GM19468 (cell line): ENCODE data around the gene ZNF626.
"Not testable (repeated sequence)": the region's sequence is repeated elsewhere in the genome, so short reads cannot be mapped to it uniquely, and the experiment has no call there.

Experiments used
- ATAC-seq: cut with Tn5 transposase; IDR thresholded peaks from one replicate; pipeline ENCODE4 v1.9.1; 2021; ENCODE audit warnings: mild to moderate bottlenecking, moderate library complexity, moderate number of reproducible peaks; ENCODE audit not compliant: unreplicated experiment; ENCODE audit errors: extremely low read depth

ZNF626 gene

DNA sequence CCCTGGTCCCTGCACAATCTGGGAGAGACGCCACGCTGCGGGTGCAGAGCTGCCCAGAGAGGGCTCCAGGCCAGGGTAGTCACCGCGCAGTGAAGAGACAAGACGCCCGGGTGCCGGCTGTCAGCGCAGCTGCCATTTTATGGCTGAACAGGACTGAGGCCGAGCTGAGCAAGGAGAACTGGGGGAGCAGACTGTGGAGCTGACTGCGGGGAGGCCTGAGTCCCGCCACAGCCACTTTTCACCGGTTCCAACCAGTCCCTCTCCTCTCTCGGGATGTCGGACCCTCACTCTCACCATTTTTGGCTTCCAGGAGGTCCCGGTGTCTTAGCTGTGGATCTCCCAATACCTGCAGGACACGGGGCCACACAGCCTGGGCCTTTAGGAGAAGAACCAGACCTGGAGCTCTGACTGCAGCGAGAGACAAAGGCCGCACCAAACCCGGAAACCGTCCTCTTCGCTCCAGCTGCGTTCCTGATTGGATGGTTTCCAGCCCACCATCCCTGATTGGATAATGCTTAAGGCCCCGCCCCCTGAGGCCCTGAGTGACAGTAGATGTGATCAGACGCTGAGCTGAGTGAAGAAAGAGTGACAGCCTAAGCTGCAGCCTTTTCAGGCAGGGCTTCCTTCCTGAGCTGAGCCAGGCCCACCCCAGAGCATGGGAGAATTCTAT, at the start of gene ZNF626:
TSS of gene ZNF626 (minus strand) at position 422 of the 670 bp plus-strand sequence. CDS start at position 297, 125 bp downstream.
- peak; percentile 76 for ATAC-seq

DNA sequence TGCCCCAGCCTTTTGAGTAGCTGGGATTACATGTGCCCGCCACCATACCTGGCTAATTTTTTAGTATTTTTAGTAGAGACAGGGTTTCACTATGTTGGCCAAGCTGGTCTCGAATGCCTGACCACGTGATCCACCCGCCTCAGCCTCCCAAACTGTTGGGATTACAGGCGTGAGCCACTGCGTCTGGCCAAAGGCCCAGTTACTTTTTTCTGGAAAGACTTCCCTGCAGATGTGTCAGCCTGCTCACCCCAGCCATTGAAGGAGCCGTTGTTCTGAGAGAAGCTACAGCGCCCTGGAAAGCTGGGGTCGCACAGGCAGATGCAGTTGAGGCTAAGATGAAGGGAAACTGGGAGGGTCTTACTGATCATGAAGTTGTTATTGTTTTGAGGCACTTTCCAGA, 7.9 kb upstream of the ZNF626 start:
- no peak for ATAC-seq

DNA sequence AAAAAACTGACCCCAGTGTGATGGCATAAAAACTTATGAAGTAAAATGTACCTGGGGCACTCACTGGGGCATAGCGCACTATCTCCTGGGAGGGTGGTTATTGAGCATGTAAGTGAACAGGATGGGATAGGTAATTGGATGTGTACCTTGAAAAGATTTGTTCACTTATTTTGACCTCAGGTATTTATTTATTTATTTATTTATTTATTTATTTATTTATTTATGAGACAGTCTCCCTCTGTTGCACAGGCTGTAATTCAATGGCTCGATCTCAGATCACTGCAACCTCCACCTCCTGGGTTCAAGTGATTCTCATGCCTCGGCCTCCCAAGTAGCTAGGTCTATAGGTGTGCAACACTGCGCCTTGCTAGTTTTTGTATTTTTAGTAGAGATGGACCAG, 5.9 kb upstream of the ZNF626 start:
- ATAC-seq, result no peak

DNA sequence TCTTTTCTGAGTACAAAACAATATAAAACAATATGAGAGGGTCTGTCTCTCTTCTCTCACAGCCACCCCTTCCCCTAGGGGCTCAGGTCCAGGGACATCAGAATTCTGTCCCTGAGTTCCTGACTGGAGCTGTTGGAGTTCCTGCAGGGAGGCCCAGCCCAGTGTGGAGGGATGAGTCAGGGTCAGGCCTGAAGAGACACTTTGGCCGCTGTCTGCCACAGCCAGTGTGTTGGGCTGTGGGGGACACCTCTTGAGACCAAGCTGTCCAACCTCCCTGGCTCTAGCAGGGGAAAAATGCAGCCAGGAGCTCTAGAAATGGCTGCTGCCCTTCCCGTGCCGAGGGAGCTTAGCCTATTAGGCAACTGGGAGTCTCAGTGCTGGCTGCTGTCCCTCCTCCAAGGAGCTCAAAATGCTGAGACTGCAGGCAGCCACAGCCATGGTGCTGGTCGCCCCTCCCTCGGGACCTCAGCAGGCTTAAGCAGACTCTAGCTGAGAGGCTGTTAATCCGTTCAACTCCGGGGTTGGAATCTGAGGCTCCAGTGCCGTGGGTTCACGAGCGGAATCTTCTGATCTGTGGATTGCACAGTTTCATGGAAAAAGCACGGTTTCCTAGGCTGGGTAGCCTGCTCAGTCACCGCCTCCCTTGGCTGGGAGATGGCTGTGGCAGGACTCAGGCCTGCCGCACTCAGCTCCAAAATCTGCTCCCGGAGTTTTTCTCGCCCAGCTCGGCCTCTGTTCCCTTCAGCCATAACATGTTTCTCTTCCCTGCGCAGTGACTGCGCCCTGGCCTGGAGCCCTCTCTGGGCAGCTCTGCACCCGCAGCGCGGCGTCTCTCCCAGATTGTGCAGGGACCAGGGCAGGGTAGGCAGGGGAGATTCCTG, 3.8 kb upstream of the ZNF626 start:
- ATAC-seq, result no peak

DNA sequence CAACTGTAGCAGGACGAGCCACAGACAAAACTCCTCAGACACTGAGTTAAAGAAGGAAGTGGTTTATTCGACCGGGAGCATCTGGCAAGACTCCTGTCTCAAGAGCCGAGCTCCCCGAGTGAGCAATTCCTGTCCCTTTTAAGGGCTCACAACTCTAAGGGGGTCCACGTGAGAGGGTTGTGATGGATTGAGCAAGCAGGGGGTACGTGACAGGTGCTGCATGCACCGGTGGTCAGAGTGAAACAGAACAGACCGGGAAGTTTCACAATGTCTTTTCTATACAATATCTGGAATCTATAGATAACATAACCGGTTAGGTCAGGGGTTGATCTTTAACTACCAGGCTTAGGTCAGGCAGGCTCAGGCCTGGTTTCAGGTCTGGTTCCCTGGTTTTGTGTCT, 3.1 kb upstream of the ZNF626 start:
- ATAC-seq, result not testable (repeated sequence)

DNA sequence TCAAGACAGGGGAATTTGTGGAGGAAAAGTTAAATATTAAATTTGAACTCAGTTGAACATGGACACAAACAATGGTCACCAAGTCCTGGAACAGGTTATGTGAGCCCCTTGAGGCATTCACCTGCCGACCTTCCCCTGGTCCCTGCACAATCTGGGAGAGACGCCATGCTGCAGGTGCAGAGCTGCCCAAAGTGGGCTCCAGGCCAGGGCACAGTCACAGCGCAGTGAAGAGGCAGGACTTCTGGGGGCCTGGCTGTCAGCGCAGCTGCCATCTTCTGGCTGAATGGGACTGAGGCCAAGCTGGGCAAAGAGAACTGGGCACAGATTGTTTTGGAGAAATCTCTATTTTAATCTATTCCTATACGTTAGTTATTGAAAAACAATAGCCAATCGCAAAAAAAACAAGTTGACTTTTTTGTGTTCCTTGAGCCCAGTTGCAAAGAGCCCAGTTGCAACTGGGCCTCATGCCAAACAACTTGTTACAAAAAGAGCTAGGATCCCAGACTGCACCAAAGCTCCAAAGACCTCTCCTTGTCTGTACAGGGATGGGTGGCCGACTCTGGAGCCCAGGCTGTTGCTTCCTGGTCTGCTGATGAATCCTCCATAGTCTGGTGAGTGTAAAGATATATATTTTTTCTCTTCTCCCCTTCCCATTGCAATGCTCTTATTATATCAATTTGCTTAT, 1.2 kb upstream of the ZNF626 start:
- ATAC-seq, result no peak

DNA sequence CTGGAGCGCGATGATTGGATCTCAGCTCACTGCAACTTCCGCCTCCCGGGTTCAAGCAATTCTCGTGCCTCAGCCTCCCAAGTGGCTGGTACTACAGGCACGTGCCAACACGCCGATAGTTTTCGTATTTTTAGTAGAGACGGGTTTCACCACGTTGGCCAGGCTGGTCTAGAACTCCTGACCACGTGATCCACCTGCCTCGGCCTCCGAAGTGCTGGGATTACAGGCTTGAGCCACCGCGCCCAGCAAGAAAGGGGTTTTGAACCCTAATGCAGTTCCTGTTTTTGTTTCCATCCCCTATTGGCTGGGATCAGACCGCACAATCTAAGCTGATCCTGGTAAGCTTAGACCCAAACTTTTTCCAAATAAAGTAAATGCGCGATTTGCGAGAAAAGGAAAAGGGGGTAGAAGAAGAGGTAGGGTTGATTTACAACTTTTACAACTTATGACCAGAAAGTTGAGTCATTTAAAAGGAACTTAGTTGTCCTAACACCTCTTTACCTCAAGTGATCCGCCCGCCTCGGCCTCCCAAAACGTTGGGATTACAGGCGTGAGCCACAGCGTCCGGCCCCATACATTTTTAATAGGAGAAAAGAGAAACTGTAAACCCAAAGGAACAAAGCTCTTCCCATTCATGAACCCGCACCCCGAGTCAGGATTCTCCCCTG, 764 bp downstream of the ZNF626 start:
- ATAC-seq, result no peak

DNA sequence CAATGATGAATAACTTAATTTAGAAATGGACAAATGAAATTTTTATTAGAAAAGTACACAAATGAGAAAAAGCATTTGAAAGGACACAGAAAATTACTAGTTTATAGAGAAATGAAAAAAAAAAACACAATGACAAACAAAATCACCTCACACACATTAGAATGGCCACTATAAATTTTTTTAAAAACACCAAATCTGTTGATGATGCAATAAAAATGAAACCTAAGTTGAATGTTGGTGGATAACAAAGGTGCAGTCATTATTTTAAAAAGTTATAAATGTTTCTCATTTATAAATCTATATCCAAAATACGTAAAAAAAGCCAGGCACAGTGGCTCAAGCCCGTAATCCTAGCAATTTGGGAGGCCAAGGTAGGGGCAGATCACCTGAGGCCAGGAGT, 20.8 kb downstream of the ZNF626 start:
- ATAC-seq, result no peak

DNA sequence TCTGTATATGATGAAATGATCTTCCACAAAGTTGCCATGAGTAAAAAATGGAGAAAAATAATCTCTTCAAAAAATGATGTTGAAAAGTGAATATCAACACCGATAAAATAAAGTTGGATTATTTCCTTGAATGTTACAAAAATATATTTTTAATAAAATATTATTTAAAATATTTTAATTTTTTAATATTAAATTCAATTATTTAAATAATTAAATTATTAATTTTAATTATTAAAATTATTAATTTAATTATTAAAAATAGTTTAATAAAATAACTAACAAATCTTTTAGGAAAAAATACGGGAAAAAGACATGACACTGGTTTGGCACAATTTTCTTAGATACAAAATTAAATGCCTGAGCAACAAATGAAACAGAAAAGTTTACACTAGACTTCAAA, 21.3 kb downstream of the ZNF626 start:
- ATAC-seq, result no peak

DNA sequence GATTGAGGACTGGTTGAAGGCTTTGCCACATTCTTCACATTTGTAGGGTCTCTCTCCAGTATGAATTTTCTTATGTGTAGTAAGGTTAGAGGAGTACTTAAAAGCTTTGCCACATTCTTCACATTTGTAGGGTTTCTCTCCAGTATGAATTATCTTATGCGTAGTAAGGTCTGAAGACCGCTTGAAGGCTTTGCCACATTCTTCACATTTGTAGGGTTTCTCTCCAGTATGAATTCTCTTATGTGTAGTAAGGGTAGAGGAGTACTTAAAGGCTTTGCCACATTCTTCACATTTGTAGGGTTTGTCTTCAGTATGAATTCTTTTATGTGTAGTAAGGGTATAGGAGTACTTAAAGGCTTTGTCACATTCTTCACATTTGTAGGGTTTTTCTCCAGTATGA, 36.8 kb downstream of the ZNF626 start:
- not testable (repeated sequence) for ATAC-seq

DNA sequence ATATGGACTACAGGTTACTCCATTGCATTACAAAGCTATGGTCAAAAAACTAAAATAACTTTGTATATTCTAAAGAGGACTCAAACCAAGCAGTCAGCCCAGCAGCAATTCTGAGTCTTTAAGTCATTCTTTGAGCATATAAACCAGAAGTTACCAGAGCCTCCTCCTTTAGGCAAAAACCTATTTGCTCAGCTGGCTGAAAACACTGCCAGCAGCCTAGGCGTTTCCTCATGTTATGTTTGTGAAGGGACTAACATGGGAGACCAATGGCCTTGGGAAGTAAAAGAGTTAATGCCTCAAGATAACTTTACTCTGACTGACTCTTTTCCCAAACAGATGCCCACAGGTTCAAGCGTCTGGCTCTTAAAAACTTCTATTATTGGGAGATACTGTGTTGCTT, 45.3 kb downstream of the ZNF626 start:
- ATAC-seq, result no peak

DNA sequence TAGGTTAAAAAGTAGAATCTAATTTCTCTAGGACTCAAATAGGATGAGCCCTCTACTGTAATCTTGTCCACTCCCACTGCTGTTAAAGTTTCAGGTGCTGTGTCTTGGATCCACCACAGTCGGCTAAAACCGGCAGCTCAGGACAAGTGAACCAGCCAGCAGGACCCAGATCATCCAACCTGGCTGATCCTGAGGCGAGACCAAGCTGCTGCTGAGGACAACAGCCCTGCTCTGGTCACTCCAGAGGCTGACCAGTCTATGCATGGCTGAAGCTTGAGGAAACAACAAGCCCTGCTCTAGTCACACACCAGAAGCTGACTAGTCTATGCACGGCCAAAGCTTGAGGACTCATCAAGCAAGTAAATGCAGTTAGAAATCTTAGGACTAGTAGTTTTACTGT, 46.4 kb downstream of the ZNF626 start:
- ATAC-seq, result not testable (repeated sequence)

DNA sequence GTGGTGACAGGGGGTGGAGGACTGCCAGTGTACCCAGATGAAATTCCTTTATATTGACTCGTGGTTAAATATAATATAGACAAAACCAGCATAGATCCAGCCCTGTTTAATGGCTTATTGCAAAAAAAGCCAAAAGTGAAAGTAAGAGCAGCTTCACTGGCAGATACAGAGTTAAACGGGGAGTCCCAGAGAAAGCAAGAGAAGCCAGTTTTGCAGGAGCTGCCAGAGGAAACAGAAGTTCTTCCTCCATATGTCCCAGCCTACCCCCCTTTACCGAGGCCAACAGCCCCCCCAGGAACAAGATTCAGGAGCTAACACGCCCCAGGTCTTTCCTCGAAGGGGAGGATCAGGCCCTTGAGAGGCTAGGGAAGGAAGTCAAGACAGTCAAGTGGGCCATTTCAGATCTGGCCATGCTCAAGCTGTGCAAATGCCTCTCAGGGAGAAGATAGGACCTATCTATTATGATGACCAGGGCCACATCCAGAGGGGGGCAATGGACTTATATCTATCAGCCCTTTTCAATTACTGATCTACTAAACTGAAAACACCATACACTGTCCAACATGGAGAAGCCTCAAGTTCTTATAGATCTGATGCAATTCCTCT, 48.6 kb downstream of the ZNF626 start:
- no peak for ATAC-seq

DNA sequence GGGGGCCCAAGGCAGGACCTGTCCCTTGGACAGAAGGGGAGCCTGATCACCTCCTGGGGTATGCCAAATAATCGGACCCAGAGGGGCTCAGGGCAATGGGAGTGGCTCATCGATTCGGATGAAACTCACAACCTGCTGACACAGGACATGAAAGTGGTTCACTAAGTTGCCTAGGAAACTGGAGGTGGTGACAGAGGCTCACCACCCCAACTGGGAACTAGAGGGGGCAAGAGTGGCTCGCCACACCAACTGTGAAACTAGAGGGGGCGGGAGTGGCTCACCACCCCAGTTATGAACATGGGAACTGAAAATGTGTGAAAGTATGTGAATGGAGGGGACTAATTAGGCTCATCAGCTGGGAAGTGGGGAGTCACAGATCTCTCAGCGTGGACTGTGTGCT, 49.5 kb downstream of the ZNF626 start:
- no peak for ATAC-seq

DNA sequence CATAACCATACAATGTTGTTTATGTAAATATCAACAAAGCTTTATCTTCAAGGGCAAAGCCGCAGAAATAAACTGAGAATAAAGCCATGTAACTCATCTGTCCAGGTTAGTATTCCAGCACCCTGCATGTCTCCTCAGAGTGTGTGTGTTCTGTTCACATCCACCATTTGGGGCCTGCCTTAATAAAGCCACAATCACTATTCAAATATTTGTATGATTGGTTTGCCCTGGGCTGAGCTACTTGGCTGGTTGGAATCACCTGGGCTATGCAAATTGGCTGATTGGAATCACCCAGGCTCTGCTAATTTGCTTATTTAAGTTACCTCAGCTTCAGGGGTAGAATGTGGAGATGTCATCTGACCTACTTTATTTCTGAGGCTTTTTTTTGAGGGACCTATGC, 53.4 kb downstream of the ZNF626 start:
- no peak for ATAC-seq
